B cell (primary cell): ENCODE data around the gene PDGFRB. TPM values are rescaled to one million over a fixed set of nuclear protein-coding genes. Genes with fewer than 3 reads are reported as not detected.

Experiments used
- ATAC-seq: fragments of 200-7000 bp; cut with Tn5 transposase; one replicate; pipeline ENCODE4 v1.10.0; 2021; ENCODE audit warnings: low read depth, mild to moderate bottlenecking, moderate number of reproducible peaks, moderate library complexity
- CTCF ChIA-PET: fragments of 350-600 bp; sonication (Branson Sonifier 250); formaldehyde crosslinking; loops from one replicate; lab custom pipeline; 2021; ENCODE audit warnings: antibody characterized with exemption, inconsistent platforms; lab: Charles Lee
- POLR2A ChIA-PET: fragments of 350-600 bp; sonication (Branson Sonifier 250); formaldehyde crosslinking; loops from one replicate; lab custom pipeline; 2021; ENCODE audit warnings: antibody characterized with exemption; lab: Charles Lee
- DNase-seq: peaks from one replicate; pipeline ENCODE4 v3.0.0; 2013
- H2AFZ ChIP-seq: 2 replicates; pipeline ENCODE4 v1.6.1; 2012; ENCODE audit warnings: mild to moderate bottlenecking, low read depth, low read length; ENCODE audit not compliant: insufficient read depth, poor library complexity, severe bottlenecking
- H3K27ac ChIP-seq, 2 donors: 1 replicate in 1 of 2; 2 replicates in 1 of 2; pipeline ENCODE4 v1.5.1; 2012 to 2013; ENCODE audit warnings: low read length in 2 of 2, mild to moderate bottlenecking in 2 of 2, moderate library complexity in 1 of 2
- H3K27me3 ChIP-seq, 4 experiments: fragments of 200-600 bp in 1 of 4; sonication (generic) in 1 of 4; replicated peaks in 1 of 4; 1 replicate in 2 of 4; 2 replicates in 2 of 4; pipeline versions ENCODE4 v1.6.1 to v1.7.0; 2013 to 2016; ENCODE audit warnings: low read length in 3 of 4, mild to moderate bottlenecking in 2 of 4, mixed read lengths in 1 of 4, moderate library complexity in 1 of 4; ENCODE audit not compliant: insufficient read depth in 4 of 4, control insufficient read depth in 3 of 4; ENCODE audit errors: control extremely low read depth in 1 of 4
- H3K36me3 ChIP-seq, 2 experiments: replicated peaks in 1 of 2; 1 replicate in 1 of 2; 2 replicates in 1 of 2; pipeline versions ENCODE4 v1.6.1 to v1.7.1; 2013; ENCODE audit warnings: low read length in 1 of 2; ENCODE audit not compliant: insufficient read depth in 2 of 2, control insufficient read depth in 1 of 2; ENCODE audit errors: control extremely low read depth in 1 of 2, extremely low read depth in 1 of 2
- H3K4me1 ChIP-seq, 2 donors: fragments of 200-600 bp in 1 of 2; sonication (generic) in 1 of 2; 1 replicate in 1 of 2; 2 replicates in 1 of 2; pipeline versions ENCODE4 v1.5.1 to v1.6.1; 2013 to 2017; ENCODE audit warnings: low read length in 2 of 2; ENCODE audit not compliant: control insufficient read depth in 2 of 2, insufficient read depth in 2 of 2
- H3K4me2 ChIP-seq: replicated peaks from 2 replicates; pipeline ENCODE3; 2012; ENCODE audit warnings: mild to moderate bottlenecking, low read depth, low read length; ENCODE audit not compliant: poor library complexity, severe bottlenecking
- H3K4me3 ChIP-seq, 5 experiments: fragments of 200-600 bp in 1 of 5; sonication (generic) in 1 of 5; 1 replicate in 3 of 5; 2 replicates in 2 of 5; pipeline versions ENCODE4 v1.5.1 to v1.7.0; 2011 to 2016; ENCODE audit warnings: low read length in 4 of 5, mild to moderate bottlenecking in 4 of 5, low read depth in 2 of 5, control low read depth in 1 of 5, moderate library complexity in 1 of 5; ENCODE audit not compliant: insufficient read depth in 1 of 5; ENCODE audit errors: control extremely low read depth in 1 of 5, extremely low read depth in 1 of 5
- H3K79me2 ChIP-seq: fragments of 200-600 bp; sonication (generic); one replicate; pipeline ENCODE4 v1.6.0; 2016; ENCODE audit warnings: low read length; ENCODE audit not compliant: control insufficient read depth, insufficient read depth
- H3K9ac ChIP-seq: fragments of 200-600 bp; sonication (generic); 2 replicates; pipeline ENCODE4 v1.6.1; 2017; ENCODE audit warnings: mild to moderate bottlenecking, low read length, moderate library complexity
- H3K9me3 ChIP-seq, 3 donors: one replicate each; pipeline versions ENCODE4 v1.6.1 to v1.7.1; 2013; ENCODE audit warnings: low read length in 2 of 3; ENCODE audit not compliant: control insufficient read depth in 2 of 3, insufficient read depth in 1 of 3; ENCODE audit errors: control extremely low read depth in 1 of 3
- H4K20me1 ChIP-seq: 2 replicates; pipeline ENCODE4 v1.6.0; 2012; ENCODE audit warnings: mild to moderate bottlenecking, low read length; ENCODE audit not compliant: insufficient read depth, control insufficient read depth, poor library complexity, severe bottlenecking
- H3K27ac Mint-ChIP-seq: one replicate; pipeline ENCODE4 v1.8.0; 2021; ENCODE audit warnings: mixed read lengths
- H3K27me3 Mint-ChIP-seq: one replicate; pipeline ENCODE4 v1.8.0; 2021; ENCODE audit warnings: mixed read lengths
- H3K4me1 Mint-ChIP-seq: one replicate; pipeline ENCODE4 v1.8.0; 2021; ENCODE audit warnings: mixed read lengths
- H3K4me3 Mint-ChIP-seq: one replicate; pipeline ENCODE4 v1.8.0; 2021; ENCODE audit warnings: mixed read lengths
- H3K9me3 Mint-ChIP-seq: one replicate; pipeline ENCODE4 v1.8.0; 2022; ENCODE audit warnings: mixed read lengths; ENCODE audit not compliant: insufficient read depth
- EZH2 ChIP-seq: IDR thresholded peaks from 2 replicates; pipeline ENCODE4 v1.6.1; 2012; ENCODE audit warnings: borderline replicate concordance, low read depth, mild to moderate bottlenecking, moderate library complexity, low read length; ENCODE audit not compliant: insufficient read depth, poor library complexity, severe bottlenecking
- WGBS: methylation state at CpG from one replicate; pipeline ENCODE4 v1.1.5; 2013; ENCODE audit warnings: missing lambda C conversion rate; ENCODE audit not compliant: insufficient coverage; 5-methylcytosine and 5-hydroxymethylcytosine counted together
- intact Hi-C: fragments of 100-400 bp; cut with micrococcal nuclease; formaldehyde crosslinking; loops from one replicate; pipeline ENCODE4 v1.10.0; 2022
- polyA plus RNA-seq: library from polyadenylated mRNA; depleted of rRNA; stranded (reverse); fragments of >200 nt; gene quantifications from 2 replicates; pipeline ENCODE4 v1.2.3, GENCODE V29; 2012
- total RNA-seq, 2 donors: library from RNA; stranded (reverse); fragments of 120-200 nt in 1 of 2; gene quantifications; 1 replicate in 1 of 2; 2 replicates in 1 of 2; pipeline versions ENCODE4 v1.2.3 to v1.2.4, GENCODE V29; 2013 to 2022
- TF ChIP-seq, protein P1 (sequence below): fragments of 200-600 bp; IDR thresholded peaks from one replicate; pipeline ENCODE4 v1.8.0; 2022; ENCODE audit warnings: antibody characterized with exemption, mild to moderate bottlenecking

The PDGFRB gene
- total and polyA plus RNA-seq, 2 donors (not counting 1 experiment from before 2014, with no cell fraction given): 0.42 to 3.6 TPM

DNA sequence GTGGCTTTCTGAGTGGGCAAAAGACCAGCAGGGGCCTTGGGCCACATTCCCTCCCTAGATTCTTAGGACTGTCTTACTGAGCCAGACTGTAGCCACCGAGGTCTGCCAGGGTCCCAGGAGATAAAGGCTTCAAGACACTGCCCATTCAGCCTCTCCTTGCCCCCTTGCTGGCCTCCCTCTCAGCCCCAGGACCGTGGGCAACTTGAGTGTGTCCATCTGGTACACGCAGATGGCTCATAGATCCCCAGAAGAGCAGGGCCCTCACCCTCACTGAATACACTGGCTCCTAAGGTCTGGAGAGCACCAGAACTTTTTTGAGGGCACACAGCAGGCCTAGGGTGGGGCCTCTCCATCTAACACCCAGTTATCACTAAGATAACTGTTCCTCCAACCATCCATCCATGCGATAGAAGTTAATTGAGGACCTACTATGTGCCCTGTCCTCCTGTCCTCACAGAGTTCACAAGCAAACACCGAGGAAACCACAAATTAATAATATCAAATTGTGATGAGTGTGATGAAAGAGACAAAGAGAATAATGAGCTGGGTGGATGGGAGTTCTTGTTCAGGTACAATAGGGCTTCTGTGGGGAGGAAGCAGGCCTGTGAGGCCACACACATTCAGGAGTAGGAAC, 4.9 kb upstream of the PDGFRB start:
- Histone ChIP-seq H3K27ac (no peak overlapping the region), H4K20me1 (no peaks in the 10 kb centered on the region), H2AFZ (no peak overlapping the region), H3K79me2 (no peaks in the 10 kb centered on the region), H3K9ac (no peak overlapping the region), H3K36me3 (no peaks in the 10 kb centered on the region), H3K9me3 (no peaks in the 10 kb centered on the region), H3K27me3 (no peaks in the 10 kb centered on the region), H3K4me1 (peaks cover 13 to 22% of the 10 kb centered on the region in 2 donors), H3K4me2 (no peak overlapping the region), H3K4me3 (no peak overlapping the region)
- ChIA-PET POLR2A (no interaction called here), CTCF (interaction anchor here (1.6 kb wide), 1 partner anchor 239 kb away, joined by 3 read pairs; no protein-coding TSS in a partner anchor)
- TF ChIP-seq, protein P1, sequence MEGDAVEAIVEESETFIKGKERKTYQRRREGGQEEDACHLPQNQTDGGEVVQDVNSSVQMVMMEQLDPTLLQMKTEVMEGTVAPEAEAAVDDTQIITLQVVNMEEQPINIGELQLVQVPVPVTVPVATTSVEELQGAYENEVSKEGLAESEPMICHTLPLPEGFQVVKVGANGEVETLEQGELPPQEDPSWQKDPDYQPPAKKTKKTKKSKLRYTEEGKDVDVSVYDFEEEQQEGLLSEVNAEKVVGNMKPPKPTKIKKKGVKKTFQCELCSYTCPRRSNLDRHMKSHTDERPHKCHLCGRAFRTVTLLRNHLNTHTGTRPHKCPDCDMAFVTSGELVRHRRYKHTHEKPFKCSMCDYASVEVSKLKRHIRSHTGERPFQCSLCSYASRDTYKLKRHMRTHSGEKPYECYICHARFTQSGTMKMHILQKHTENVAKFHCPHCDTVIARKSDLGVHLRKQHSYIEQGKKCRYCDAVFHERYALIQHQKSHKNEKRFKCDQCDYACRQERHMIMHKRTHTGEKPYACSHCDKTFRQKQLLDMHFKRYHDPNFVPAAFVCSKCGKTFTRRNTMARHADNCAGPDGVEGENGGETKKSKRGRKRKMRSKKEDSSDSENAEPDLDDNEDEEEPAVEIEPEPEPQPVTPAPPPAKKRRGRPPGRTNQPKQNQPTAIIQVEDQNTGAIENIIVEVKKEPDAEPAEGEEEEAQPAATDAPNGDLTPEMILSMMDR: no peak
- TF ChIP-seq EZH2: no peak
- intact Hi-C loops: loop anchor here (1.0 kb wide), 1 partner anchor 58 kb away; no protein-coding TSS in a partner anchor
- Mint-ChIP-seq H3K27ac (no peak overlapping the region), H3K9me3 (no peaks in the 10 kb centered on the region), H3K4me3 (no peak overlapping the region), H3K4me1 (peaks cover 23% of the 10 kb centered on the region), H3K27me3 (peaks cover 6% of the 10 kb centered on the region)
- ATAC-seq (no peak), DNase-seq (no peak)
- 55% methylated on average over 3 of the region's 5 CpGs for WGBS

DNA sequence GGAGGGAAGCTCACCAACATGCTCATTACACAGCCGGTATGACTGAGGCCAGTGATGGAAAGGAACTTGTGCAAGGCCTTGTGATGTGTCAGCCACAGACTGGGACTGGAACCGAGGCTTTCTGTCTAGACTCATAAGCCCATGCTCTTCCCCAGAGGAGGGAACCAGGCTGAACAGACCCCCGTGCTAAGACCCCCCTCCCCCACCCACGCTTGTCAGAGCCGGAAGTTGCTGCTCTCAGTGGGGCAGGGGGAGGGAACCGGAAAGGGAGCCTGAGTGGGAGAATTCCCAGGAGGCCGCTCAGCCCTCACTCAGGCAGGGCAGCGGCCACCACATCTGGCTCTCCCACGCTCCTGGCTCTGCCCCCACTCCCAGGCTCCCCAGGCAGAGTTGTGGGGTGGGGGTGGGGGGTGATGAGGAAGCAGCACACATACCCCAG, 4.1 kb upstream of the PDGFRB start:
- H3K4me1 ChIP-seq: peaks cover 21 to 28% of the 10 kb centered on the region in 2 donors
- ATAC-seq (no peak), DNase-seq (peak; percentile 21)
- no peaks in the 10 kb centered on the region for H4K20me1 ChIP-seq
- no peaks in the 10 kb centered on the region for H3K27me3 Mint-ChIP-seq
- H3K36me3 ChIP-seq: no peaks in the 10 kb centered on the region
- H3K27ac ChIP-seq: no peak overlapping the region
- peaks cover 29% of the 10 kb centered on the region for H3K4me1 Mint-ChIP-seq
- H3K9me3 ChIP-seq: no peaks in the 10 kb centered on the region
- H3K4me3 ChIP-seq: no peak overlapping the region
- intact Hi-C loops: no loop called here
- H3K27ac Mint-ChIP-seq: no peak overlapping the region
- TF ChIP-seq, protein P1: no peak
- no peak for TF ChIP-seq EZH2
- ChIA-PET POLR2A (interaction anchor here (0.6 kb wide), 1 partner anchor 236 kb away, joined by 3 read pairs; no protein-coding TSS in a partner anchor), CTCF (interaction anchor here (0.8 to 2.7 kb wide), 4 partner anchors 13 to 191 kb away, joined by 4 to 11 read pairs (median 6); no protein-coding TSS in a partner anchor)
- no peaks in the 10 kb centered on the region for H3K79me2 ChIP-seq
- H2AFZ ChIP-seq: peak overlapping the region; percentile 22
- no peaks in the 10 kb centered on the region for H3K27me3 ChIP-seq
- no peak overlapping the region for H3K9ac ChIP-seq
- H3K9me3 Mint-ChIP-seq: no peaks in the 10 kb centered on the region
- no CpG with 5 or more reads among the region's 9 CpGs for WGBS
- no peak overlapping the region for H3K4me3 Mint-ChIP-seq
- peak overlapping the region; percentile 41 for H3K4me2 ChIP-seq
